ENCODE results near the gene FAM193B.
"Not testable (repeated sequence)": the region's sequence is repeated elsewhere in the genome, so short reads cannot be mapped to it uniquely, and the experiment has no call there.

FAM193B gene

GRCh38 chr5:177578316-177578715 lies 24.0 kb upstream of the FAM193B start:
- TF ChIP-seq CTCF (IDR thresholded peaks at IDR 0.05), result no peak
- Histone ChIP-seq H3K4me3 (no peak overlapping the region), H3K27ac (no peak overlapping the region)
- DNase-seq (ENCODE audit: low spot score), result no peak

- no peak overlapping the region for H3K27ac ChIP-seq
- no peak overlapping the region for H3K4me3 ChIP-seq
- TF ChIP-seq CTCF (IDR thresholded peaks at IDR 0.05), result no peak
- DNase-seq (ENCODE audit: low spot score), result no peak
Measured at GRCh38 chr5:177576169-177576568, 21.8 kb upstream of the FAM193B start.

- TF ChIP-seq CTCF (IDR thresholded peaks at IDR 0.05), result no peak
- DNase-seq (ENCODE audit: low spot score), result no peak
- H3K27ac ChIP-seq, result no peak overlapping the region
- H3K4me3 ChIP-seq, result no peak overlapping the region
Measured at GRCh38 chr5:177575488-177575887, 21.1 kb upstream of the FAM193B start.

- DNase-seq (ENCODE audit: low spot score), result no peak
- no peak for TF ChIP-seq CTCF (IDR thresholded peaks at IDR 0.05)
- Histone ChIP-seq H3K4me3 (no peak overlapping the region), H3K27ac (no peak overlapping the region)
Measured at GRCh38 chr5:177569894-177570293, 15.5 kb upstream of the FAM193B start.

GRCh38 chr5:177568326-177568725 lies 14.0 kb upstream of the FAM193B start:
- Histone ChIP-seq H3K4me3 (no peak overlapping the region), H3K27ac (no peak overlapping the region)
- TF ChIP-seq CTCF (IDR thresholded peaks at IDR 0.05), result no peak
- no peak for DNase-seq (ENCODE audit: low spot score)

- TF ChIP-seq CTCF (IDR thresholded peaks at IDR 0.05), result no peak
- no peak for DNase-seq (ENCODE audit: low spot score)
Measured at GRCh38 chr5:177565046-177565445, 10.7 kb upstream of the FAM193B start.

GRCh38 chr5:177559446-177559941 lies 5.1 kb upstream of the FAM193B start:
- H3K4me3 ChIP-seq; DNase-seq (ENCODE audit: low spot score); H3K27ac ChIP-seq: not testable (repeated sequence)

More at GRCh38 chr5:177565046-177565445, 10.7 kb upstream of the FAM193B start:
- H3K27ac ChIP-seq, result no peak overlapping the region
- no peak overlapping the region for H3K4me3 ChIP-seq

- H3K27ac ChIP-seq, result no peak overlapping the region
- H3K4me3 ChIP-seq, result no peak overlapping the region
- TF ChIP-seq CTCF (IDR thresholded peaks at IDR 0.05), result no peak
- DNase-seq (ENCODE audit: low spot score), result no peak
Measured at GRCh38 chr5:177557796-177558195, 3.4 kb upstream of the FAM193B start.

All from coronary artery (tissue), 2 donors.